ENCODE measurements around the gene NTRK1.

- TF ChIP-seq CTCF (IDR thresholded peaks at IDR 0.05), result no peak
- no peak for TF ChIP-seq POLR2AphosphoS5 (IDR thresholded peaks at IDR 0.05; ENCODE audit: low read depth, low read length)
- TF ChIP-seq GATA2 (CRISPR knock-in tag; IDR thresholded peaks at IDR 0.05), result no peak
- TF ChIP-seq USF2 (IDR thresholded peaks at IDR 0.05; ENCODE audit: borderline replicate concordance, low read depth, low read length), result no peak
- no peak for TF ChIP-seq TAF1 (IDR thresholded peaks at IDR 0.05; ENCODE audit: borderline replicate concordance, low read depth, low read length)
Measured at GRCh38 chr1:156912310-156912709, 51.6 kb downstream of the NTRK1 start.
